ELR (cell line): Measurements from ENCODE around the gene ETDC.
"Not testable (repeated sequence)": the region's sequence is repeated elsewhere in the genome, so short reads cannot be mapped to it uniquely, and the experiment has no call there.

Source experiments
- DNase-seq: peaks from one replicate; pipeline ENCODE4 v3.0.0-alpha.2; 2015; ENCODE audit warnings: low read depth

The ETDC gene

GRCh38 chrX:135309430-135309923 lies at the start of gene ETDC:
Gene ETDC (plus strand): TSS chrX:135309480. CDS start chrX:135309480, 0 bp downstream.
- DNase-seq = no peak

DNA sequence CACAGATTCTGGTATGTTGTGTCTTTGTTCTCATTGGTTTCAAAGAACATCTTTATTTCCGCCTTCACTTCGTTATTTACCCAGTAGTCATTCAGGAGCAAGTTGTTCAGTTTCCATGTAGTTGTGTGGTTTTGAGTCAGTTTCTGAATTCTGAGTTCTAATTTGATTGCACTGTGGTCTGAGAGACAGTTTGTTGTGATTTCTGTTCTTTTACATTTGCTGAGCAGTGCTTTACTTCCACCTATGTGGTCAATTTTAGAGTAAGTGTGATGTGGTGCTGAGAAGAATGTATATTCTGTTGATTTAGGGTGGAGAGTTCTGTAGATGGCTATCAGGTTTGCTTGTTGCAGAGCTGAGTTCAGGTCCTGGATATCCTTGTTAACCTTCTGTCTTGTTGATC lies 48.3 kb upstream of the ETDC start:
- DNase-seq = not testable (repeated sequence)

- not testable (repeated sequence) for DNase-seq
Measured at GRCh38 chrX:135263376-135263775, 45.9 kb upstream of the ETDC start.

DNA sequence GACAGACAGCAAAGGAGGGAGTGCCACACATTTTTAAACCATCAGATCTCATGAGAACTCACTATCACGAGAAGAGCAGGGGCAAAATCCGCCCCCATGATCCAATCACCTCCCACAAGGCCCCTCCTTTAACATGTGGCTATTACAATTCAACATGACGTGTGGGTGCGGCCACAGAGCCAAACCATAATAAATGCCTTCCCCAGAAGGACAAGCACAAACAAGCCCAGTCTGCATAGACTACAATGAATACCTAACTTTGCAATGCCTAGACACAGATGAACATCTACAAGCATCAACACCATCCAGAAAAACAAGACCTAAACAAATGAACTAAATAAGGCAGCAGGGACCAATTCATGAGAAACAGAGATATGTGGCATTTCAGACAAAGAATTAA lies 45.1 kb upstream of the ETDC start:
- no peak for DNase-seq

DNA sequence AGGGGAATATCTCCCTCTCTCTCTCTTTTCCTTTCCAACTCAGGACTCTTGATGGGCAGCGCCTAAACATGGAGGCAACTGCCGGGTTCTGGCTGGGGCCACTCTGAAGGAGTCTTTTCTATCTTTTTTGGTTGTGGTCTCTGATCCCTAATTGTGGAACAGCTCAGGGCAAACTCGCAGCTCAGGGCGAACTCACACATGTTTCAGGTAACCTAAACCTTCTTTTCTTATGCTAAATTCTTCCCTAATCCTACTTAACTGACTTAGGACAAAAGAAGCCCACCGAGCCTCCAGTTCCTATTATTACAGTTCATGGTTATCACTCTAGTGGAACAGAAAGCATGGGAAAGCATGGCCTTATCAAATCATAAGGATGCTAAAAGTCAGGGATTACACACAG lies 36.1 kb upstream of the ETDC start:
- no peak for DNase-seq

DNA sequence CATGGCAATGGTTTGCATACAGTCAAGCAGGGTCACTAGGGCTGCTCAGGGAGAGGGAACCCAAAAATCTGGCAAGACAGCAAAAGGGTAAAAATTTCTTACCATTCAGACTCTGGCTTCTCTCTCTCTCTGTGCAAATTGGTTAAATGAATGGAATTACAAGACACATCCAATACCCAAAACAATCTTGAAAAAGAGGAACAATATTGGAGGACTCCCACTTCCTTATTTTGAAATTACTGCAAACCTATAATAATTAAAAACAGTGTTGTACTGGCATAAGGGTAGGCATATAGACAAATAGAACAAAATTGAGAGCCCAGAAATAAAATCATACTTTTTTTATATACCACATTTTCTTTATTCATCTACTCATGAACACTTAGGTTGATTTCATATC lies 33.3 kb upstream of the ETDC start:
- DNase-seq = no peak

DNA sequence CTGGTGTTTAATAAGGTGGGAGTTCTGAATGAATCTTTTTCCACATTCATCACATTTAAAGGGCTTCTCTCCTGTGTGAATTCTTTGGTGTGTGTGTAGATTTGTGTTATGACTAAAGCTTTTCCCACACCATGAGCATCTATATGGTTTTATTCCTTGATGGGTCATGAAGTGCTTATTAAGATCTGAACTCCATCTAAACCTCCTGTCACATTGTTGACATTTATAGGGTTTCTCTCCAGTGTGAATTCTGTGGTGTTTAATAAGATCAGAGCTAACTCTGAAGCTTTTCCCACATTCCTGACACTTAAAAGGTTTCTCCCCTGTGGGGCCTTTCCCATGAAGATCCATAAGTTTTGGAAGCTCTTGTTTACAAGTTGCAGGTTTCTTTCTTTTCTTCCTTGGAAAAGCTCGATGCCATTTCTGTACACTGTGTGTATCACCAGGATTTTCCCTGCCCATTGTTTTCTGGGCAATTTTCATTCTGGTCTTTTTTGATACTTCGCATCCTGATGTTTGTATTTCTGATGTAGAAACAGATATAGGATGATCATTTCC lies 21.9 kb upstream of the ETDC start:
- DNase-seq = no peak

DNA sequence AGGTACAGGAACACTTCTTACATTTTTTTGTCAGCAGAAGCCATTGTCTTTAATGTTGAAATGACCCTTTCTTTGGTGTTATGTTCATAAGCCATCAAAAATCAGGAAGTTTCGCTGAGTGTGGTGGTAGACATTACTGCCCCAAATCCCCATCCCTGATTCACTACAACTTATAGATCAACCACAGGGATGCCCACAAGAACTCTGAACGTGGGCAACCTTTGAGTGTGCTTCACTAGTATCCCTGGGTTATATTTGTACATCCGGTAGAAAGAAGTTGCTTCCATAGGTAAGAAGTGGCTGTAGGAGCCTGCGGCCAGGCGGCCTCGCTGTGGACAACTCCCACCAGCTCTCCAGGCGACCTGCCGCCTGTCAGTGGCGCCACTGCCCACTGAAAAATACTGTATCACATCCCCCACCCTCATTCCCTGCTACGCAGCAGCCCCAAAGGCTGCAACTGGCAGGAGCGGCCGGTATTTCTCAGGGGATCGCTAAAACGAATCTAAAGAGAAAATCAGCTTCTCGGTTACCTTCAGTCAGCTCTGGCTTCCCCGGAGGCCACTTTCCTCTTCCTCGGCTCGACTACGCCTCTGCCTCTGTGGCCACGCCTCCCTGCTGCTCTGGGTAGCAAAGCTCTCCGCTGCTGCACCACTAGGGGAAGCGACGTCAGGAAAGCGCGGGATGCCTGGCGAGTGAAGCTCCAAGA lies 13.9 kb upstream of the ETDC start:
- DNase-seq = peak; percentile 60

GRCh38 chrX:135295944-135296305 lies 13.4 kb upstream of the ETDC start:
- DNase-seq = no peak

DNA sequence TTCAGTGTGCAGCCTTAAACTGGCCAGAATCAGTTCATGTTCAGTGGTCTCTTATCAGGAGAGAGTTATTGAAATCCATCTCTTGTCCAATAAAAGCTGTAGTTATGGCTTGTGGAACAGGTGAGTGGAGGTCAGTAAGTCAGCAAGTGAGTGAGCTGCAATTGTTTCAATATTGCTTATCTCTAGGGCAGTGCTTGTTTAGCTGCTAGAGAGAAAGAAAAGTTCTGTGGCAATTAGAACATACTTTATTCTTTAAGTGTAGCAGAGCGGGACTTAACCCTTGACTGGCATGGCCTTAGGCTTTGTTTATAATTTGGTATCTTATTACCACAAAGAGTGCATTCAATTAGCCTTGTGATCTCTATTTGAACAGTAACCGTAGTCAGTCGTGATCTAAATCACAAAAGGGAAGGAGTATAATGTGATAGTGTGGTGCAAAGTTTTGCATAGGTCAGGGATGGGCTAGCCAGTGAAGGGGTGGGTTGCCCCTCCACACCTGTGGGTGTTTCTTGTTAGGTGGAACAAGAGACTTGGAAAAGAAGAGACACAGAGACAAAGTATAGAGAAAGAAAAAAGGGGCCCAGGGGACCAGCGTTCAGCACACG lies 6.9 kb upstream of the ETDC start:
- DNase-seq = no peak

- no peak for DNase-seq
Measured at GRCh38 chrX:135304741-135305140, 4.5 kb upstream of the ETDC start.

GRCh38 chrX:135307171-135307570 lies 2.1 kb upstream of the ETDC start:
- DNase-seq = no peak

DNA sequence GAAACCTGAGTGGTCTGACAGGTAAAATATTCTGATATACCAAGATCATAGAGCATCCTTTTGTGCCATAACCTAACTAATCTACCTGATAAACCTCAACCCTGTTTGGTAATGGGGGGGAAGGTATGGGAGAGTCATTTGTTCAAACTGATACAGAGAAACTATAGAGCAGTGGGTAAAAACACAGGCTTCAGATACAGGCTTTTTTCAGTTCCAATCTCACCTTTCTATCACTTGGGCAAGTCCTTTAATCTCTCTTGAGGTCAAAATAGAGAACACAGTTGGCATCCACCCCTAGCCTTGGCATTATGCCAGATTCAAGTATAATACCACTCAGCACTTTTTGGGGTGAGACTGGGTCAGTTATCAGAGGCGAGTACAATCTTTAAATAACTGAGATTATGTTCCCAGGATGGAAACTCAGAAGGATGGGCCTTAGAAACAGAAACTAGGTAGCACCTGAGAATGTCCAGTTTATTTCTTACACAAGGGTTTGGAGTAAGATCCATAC lies 880 bp upstream of the ETDC start:
- no peak for DNase-seq

GRCh38 chrX:135315864-135316263 lies 6.6 kb downstream of the ETDC start:
- DNase-seq = no peak

- DNase-seq = peak; percentile 4
Measured at GRCh38 chrX:135324463-135324862, 15.2 kb downstream of the ETDC start.

- DNase-seq = not testable (repeated sequence)
Measured at GRCh38 chrX:135325036-135325818, 15.9 kb downstream of the ETDC start.

- DNase-seq = peak; percentile 77
Measured at GRCh38 chrX:135327299-135327698, 18.0 kb downstream of the ETDC start.

DNA sequence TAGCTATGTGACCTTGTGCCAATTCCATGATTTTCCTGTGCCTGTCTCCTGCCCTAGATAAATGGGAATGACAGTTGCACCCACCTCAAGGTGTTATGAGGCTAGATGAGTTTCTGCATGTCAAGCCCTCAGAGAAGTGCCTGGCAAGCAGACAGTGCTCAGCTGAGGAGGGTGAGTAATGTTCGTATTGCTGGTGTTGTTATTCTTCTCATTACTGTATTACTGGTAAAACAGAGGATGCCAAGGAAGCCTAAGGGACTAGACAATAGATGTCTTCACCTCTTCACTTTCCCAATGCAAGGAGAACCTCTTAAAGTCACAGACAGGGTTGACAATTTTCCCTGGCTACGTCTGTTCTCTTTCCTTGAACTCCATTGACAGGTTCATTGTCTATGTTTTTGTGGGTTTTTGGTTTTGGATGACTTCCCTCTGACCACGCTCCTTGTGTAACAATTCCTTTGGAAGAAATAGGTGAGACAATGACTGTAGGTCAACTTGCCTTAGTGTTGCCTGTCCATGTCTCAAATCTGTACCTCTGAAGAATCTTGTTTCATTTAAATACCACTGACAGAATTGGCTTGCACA lies 19.2 kb downstream of the ETDC start:
- no peak for DNase-seq

- DNase-seq = no peak
Measured at GRCh38 chrX:135330706-135331105, 21.4 kb downstream of the ETDC start.

DNA sequence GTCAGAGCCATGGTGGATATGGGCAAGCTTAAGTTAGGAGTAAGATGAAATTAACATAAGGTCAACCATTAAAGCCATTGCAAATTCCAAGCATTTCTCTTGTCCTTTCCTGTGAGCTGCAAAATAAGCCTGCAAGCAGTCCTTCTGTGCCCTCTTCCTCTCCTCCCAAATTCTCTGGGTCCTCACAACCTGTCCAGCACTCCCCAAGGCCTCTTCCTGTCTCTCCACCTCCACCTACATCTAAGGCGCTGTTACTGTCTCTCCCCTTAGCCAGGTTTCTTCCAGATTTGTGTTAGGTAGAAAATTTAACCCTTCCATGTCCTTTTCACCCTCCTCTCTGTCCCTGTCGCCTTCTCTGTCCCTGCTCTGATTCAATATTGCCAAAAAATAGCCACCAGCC lies 22.2 kb downstream of the ETDC start:
- no peak for DNase-seq

DNA sequence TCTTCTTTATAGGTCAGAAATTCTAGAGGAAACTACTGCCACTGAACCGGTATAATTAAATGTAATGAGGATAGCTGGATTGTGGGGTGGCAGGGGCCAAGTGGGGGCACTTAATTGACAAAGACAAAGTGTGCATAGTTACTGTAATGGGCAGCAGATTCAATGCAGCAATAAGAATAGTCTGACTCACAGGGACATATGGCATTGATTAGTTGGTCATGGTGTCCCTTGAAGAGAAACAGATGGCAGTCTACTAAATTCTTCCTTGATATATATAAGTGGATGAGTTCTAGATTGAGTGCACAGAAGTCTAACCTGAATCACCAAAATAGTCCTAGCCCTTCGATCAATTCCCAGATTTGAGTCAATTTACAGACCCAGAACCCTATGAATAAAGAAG lies 31.6 kb downstream of the ETDC start:
- DNase-seq = peak; percentile 34

GRCh38 chrX:135345107-135345589 lies 35.9 kb downstream of the ETDC start:
- peak; percentile 64 for DNase-seq
